Stomach (tissue), 9 donors: ENCODE measurements around the gene XYLT1. TPM values are rescaled to one million over a fixed set of nuclear protein-coding genes. Genes with fewer than 3 reads are reported as not detected.

ENCODE experiments used
- DNase-seq, 2 donors: peaks; one replicate each; pipeline versions ENCODE4 v3.0.0 to v3.0.0-alpha.2; 2013 to 2019
- H3K27ac ChIP-seq, 5 donors: fragments of 200-600 bp in 4 of 5; sonication (generic) in 4 of 5; one replicate each; pipeline ENCODE4 v1.5.1; 2013 to 2019; ENCODE audit warnings: mild to moderate bottlenecking in 1 of 5, moderate library complexity in 1 of 5
- H3K27me3 ChIP-seq, 3 donors: fragments of 200-600 bp; sonication (generic); one replicate each; pipeline ENCODE4 v1.5.1; 2017 to 2019; ENCODE audit warnings: mixed run types in 1 of 3
- H3K36me3 ChIP-seq, 4 donors: fragments of 200-600 bp; sonication (generic); 1 replicate in 3 of 4; 2 replicates in 1 of 4; pipeline ENCODE4 v1.5.1; 2016 to 2019
- H3K4me1 ChIP-seq, 4 donors: fragments of 200-600 bp; sonication (generic); one replicate each; pipeline ENCODE4 v1.5.1; 2016 to 2019
- H3K4me3 ChIP-seq, 4 donors: fragments of 200-600 bp; sonication (generic) in 3 of 4; one replicate each; pipeline ENCODE4 v1.5.1; 2016 to 2019; ENCODE audit warnings: mild to moderate bottlenecking in 1 of 4
- H3K9me3 ChIP-seq, 4 donors: fragments of 200-600 bp; sonication (generic); one replicate each; pipeline ENCODE4 v1.5.1; 2016 to 2019
- CTCF ChIP-seq, 7 experiments: fragments of 450-650 bp in 4 of 7; fragments of 200-600 bp in 3 of 7; sonication (generic) in 3 of 7; IDR thresholded peaks; one replicate each; pipeline ENCODE4 v1.5.1; 2016 to 2019; ENCODE audit warnings: antibody characterized with exemption in 7 of 7, control low read depth in 2 of 7, mild to moderate bottlenecking in 1 of 7
- EP300 ChIP-seq: sonication (generic); formaldehyde crosslinking; IDR thresholded peaks from one replicate; pipeline ENCODE4 v1.6.1; 2017; ENCODE audit warnings: antibody characterized with exemption
- POLR2A ChIP-seq, 4 donors: fragments of 450-650 bp; IDR thresholded peaks; one replicate each; pipeline ENCODE4 v1.6.1; 2016; ENCODE audit warnings: antibody characterized with exemption in 4 of 4, control low read depth in 2 of 4, mild to moderate bottlenecking in 1 of 4, moderate library complexity in 1 of 4
- POLR2AphosphoS5 ChIP-seq, 3 donors: sonication (generic); formaldehyde crosslinking; IDR thresholded peaks; one replicate each; pipeline ENCODE4 v1.6.1; 2016; ENCODE audit warnings: antibody characterized with exemption in 3 of 3
- WGBS, 5 donors: extraction: QIAGEN DNeasy Blood & Tissue Kit in 3 of 5; methylation state at CpG; one replicate each; pipeline versions ENCODE4 v1.1.5 to v1.1.7; 2013 to 2018; 5-methylcytosine and 5-hydroxymethylcytosine counted together
- intact Hi-C: fragments of 100-400 bp; cut with DNase I; formaldehyde crosslinking; loops from one replicate; pipeline ENCODE4 v1.15.1; 2023; ENCODE audit warnings: low total_unique reads
- polyA plus RNA-seq, 3 donors: library from polyadenylated mRNA; stranded (reverse); fragments of 200-250 nt; gene quantifications; one replicate each; pipeline ENCODE4 v1.2.3, GENCODE V29; 2013
- total RNA-seq, 5 donors: library from RNA; depleted of rRNA; stranded (reverse); fragments of >200 nt; gene quantifications; one replicate each; pipeline versions ENCODE4 v1.1.0 to v1.2.3, GENCODE V29; 2014 to 2016
- donor health status: healthy with polysubstance abuse.
- donor health status: Bipolar disorder and iron deficiency.
- donor health status: healthy.

XYLT1 gene
- total and polyA plus RNA-seq, 8 donors: 0.87 to 59.5 (median 9.5) TPM

- Histone ChIP-seq H3K4me1 (peaks cover 0 to 5% (median 0%) of the 10 kb centered on the region in 4 donors), H3K9me3 (no peaks in the 10 kb centered on the region), H3K27ac (no peak overlapping the region), H3K36me3 (peaks cover 10 to 86% (median 68%) of the 10 kb centered on the region in 4 donors), H3K4me3 (no peak overlapping the region), H3K27me3 (no peaks in the 10 kb centered on the region)
- 92 to 95% (median 92%) methylated on average over 6 of the region's 6 CpGs for WGBS, 5 donors
- intact Hi-C loops: no loop called here
- no peak for TF ChIP-seq POLR2A (IDR thresholded peaks at IDR 0.05)
- no peak for TF ChIP-seq EP300
- TF ChIP-seq POLR2AphosphoS5 (IDR thresholded peaks at IDR 0.05): no peak
- TF ChIP-seq CTCF (IDR thresholded peaks at IDR 0.05): no peak
- no peak for DNase-seq
Measured at GRCh38 chr16:17128791-17129190, 342.0 kb downstream of the XYLT1 start.

GRCh38 chr16:17126156-17126555 is 344.6 kb downstream of the XYLT1 start:
- TF ChIP-seq POLR2AphosphoS5 (IDR thresholded peaks at IDR 0.05): no peak
- TF ChIP-seq POLR2A (IDR thresholded peaks at IDR 0.05): no peak
- TF ChIP-seq CTCF (IDR thresholded peaks at IDR 0.05): no peak
- no peak for TF ChIP-seq EP300
- intact Hi-C loops: no loop called here

GRCh38 chr16:17125671-17126070 is 345.1 kb downstream of the XYLT1 start:
- H3K9me3 ChIP-seq: no peaks in the 10 kb centered on the region
- intact Hi-C loops: no loop called here
- H3K4me3 ChIP-seq: no peak overlapping the region
- peaks cover 10 to 57% (median 49%) of the 10 kb centered on the region in 4 donors for H3K36me3 ChIP-seq
- TF ChIP-seq CTCF (IDR thresholded peaks at IDR 0.05): no peak
- TF ChIP-seq POLR2AphosphoS5 (IDR thresholded peaks at IDR 0.05): no peak
- TF ChIP-seq POLR2A (IDR thresholded peaks at IDR 0.05): no peak
- no peak for TF ChIP-seq EP300
- no peaks in the 10 kb centered on the region for H3K27me3 ChIP-seq
- DNase-seq: no peak
- no peaks in the 10 kb centered on the region for H3K4me1 ChIP-seq
- H3K27ac ChIP-seq: no peak overlapping the region

More at GRCh38 chr16:17126156-17126555, 344.6 kb downstream of the XYLT1 start:
- H3K27ac ChIP-seq: no peak overlapping the region
- DNase-seq: no peak
- no peaks in the 10 kb centered on the region for H3K27me3 ChIP-seq
- 60 to 91% (median 66%) methylated on average over 2 to 3 of the region's 3 CpGs for WGBS, 5 donors
- no peak overlapping the region for H3K4me3 ChIP-seq
- H3K36me3 ChIP-seq: peaks cover 10 to 62% (median 50%) of the 10 kb centered on the region in 4 donors
- peaks cover 0 to 5% (median 0%) of the 10 kb centered on the region in 4 donors for H3K4me1 ChIP-seq
- no peaks in the 10 kb centered on the region for H3K9me3 ChIP-seq

GRCh38 chr16:17117906-17118577 is 352.7 kb downstream of the XYLT1 start:
- Histone ChIP-seq H3K4me1 (no peaks in the 10 kb centered on the region), H3K9me3 (no peaks in the 10 kb centered on the region), H3K4me3 (no peak overlapping the region), H3K36me3 (peaks cover 5 to 60% (median 26%) of the 10 kb centered on the region in 4 donors), H3K27ac (no peak overlapping the region), H3K27me3 (no peaks in the 10 kb centered on the region)
- no peak for TF ChIP-seq EP300
- TF ChIP-seq POLR2AphosphoS5 (IDR thresholded peaks at IDR 0.05): no peak
- TF ChIP-seq POLR2A (IDR thresholded peaks at IDR 0.05): no peak
- TF ChIP-seq CTCF (IDR thresholded peaks at IDR 0.05): no peak
- intact Hi-C loops: no loop called here
- no peak for DNase-seq
- WGBS, 5 donors: 75 to 92% (median 80%) methylated on average over 5 of the region's 5 CpGs
